Ishikawa (cell line): ENCODE measurements around the gene EEPD1.

Experiments
- CREB1 ChIP-seq: IDR thresholded peaks from 2 replicates; pipeline ENCODE4 v1.6.1; 2012; ENCODE audit warnings: low read depth
- EGR1 ChIP-seq: IDR thresholded peaks from 2 replicates; pipeline ENCODE4 v1.6.1; 2012
- EP300 ChIP-seq: IDR thresholded peaks from 2 replicates; pipeline ENCODE4 v1.6.1; 2012; ENCODE audit warnings: borderline replicate concordance
- MAX ChIP-seq: IDR thresholded peaks from 2 replicates; pipeline ENCODE4 v1.6.1; 2012
- NFIC ChIP-seq: IDR thresholded peaks from 2 replicates; pipeline ENCODE4 v1.6.1; 2012
- RAD21 ChIP-seq: IDR thresholded peaks from 2 replicates; pipeline ENCODE4 v1.6.1; 2012; ENCODE audit warnings: low read depth
- TAF1 ChIP-seq: IDR thresholded peaks from 2 replicates; pipeline ENCODE4 v1.6.1; 2012; ENCODE audit warnings: low read depth, mild to moderate bottlenecking
- TCF12 ChIP-seq: IDR thresholded peaks from 2 replicates; pipeline ENCODE4 v1.6.1; 2012; ENCODE audit warnings: low read depth
- TEAD4 ChIP-seq: IDR thresholded peaks from 2 replicates; pipeline ENCODE4 v1.6.1; 2012
- ZBTB7A ChIP-seq: IDR thresholded peaks from 2 replicates; pipeline ENCODE4 v1.6.1; 2012; ENCODE audit warnings: low read depth
- TF ChIP-seq, protein P1 (sequence below): IDR thresholded peaks from 2 replicates; pipeline ENCODE4 v1.6.1; 2012; ENCODE audit warnings: low read depth, mild to moderate bottlenecking
- TF ChIP-seq, protein P2 (sequence below): IDR thresholded peaks from 2 replicates; pipeline ENCODE4 v1.6.1; 2012

GRCh38 chr7:36127075-36127740 lies 25.8 kb upstream of the EEPD1 start:
- TF ChIP-seq, protein P1, sequence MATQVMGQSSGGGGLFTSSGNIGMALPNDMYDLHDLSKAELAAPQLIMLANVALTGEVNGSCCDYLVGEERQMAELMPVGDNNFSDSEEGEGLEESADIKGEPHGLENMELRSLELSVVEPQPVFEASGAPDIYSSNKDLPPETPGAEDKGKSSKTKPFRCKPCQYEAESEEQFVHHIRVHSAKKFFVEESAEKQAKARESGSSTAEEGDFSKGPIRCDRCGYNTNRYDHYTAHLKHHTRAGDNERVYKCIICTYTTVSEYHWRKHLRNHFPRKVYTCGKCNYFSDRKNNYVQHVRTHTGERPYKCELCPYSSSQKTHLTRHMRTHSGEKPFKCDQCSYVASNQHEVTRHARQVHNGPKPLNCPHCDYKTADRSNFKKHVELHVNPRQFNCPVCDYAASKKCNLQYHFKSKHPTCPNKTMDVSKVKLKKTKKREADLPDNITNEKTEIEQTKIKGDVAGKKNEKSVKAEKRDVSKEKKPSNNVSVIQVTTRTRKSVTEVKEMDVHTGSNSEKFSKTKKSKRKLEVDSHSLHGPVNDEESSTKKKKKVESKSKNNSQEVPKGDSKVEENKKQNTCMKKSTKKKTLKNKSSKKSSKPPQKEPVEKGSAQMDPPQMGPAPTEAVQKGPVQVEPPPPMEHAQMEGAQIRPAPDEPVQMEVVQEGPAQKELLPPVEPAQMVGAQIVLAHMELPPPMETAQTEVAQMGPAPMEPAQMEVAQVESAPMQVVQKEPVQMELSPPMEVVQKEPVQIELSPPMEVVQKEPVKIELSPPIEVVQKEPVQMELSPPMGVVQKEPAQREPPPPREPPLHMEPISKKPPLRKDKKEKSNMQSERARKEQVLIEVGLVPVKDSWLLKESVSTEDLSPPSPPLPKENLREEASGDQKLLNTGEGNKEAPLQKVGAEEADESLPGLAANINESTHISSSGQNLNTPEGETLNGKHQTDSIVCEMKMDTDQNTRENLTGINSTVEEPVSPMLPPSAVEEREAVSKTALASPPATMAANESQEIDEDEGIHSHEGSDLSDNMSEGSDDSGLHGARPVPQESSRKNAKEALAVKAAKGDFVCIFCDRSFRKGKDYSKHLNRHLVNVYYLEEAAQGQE: no peak
- TF ChIP-seq EP300 (no peak), MAX (no peak), TEAD4 (no peak), RAD21 (no peak), TCF12 (no peak), NFIC (no peak), CREB1 (no peak), ZBTB7A (no peak), EGR1 (no peak), TAF1 (no peak)
- TF ChIP-seq, protein P2, sequence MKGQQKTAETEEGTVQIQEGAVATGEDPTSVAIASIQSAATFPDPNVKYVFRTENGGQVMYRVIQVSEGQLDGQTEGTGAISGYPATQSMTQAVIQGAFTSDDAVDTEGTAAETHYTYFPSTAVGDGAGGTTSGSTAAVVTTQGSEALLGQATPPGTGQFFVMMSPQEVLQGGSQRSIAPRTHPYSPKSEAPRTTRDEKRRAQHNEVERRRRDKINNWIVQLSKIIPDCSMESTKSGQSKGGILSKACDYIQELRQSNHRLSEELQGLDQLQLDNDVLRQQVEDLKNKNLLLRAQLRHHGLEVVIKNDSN: no peak
